C4-2B (cell line): ENCODE data around the gene RPLP1.

ENCODE experiments used
- H3K27ac ChIP-seq: fragments of 450-650 bp; 2 replicates; pipeline ENCODE4 v1.5.1; 2017
- ZFX ChIP-seq: fragments of 450-650 bp; IDR thresholded peaks from 2 replicates; pipeline ENCODE4 v1.6.1; 2017
- TF ChIP-seq, protein P1 (sequence below): fragments of 450-650 bp; conservative IDR thresholded peaks from 2 replicates; pipeline ENCODE4 v1.5.1; 2017; ENCODE audit warnings: mild to moderate bottlenecking

The RPLP1 gene

GRCh38 chr15:69480932-69481331 lies 28.3 kb downstream of the RPLP1 start:
- TF ChIP-seq, protein P1, sequence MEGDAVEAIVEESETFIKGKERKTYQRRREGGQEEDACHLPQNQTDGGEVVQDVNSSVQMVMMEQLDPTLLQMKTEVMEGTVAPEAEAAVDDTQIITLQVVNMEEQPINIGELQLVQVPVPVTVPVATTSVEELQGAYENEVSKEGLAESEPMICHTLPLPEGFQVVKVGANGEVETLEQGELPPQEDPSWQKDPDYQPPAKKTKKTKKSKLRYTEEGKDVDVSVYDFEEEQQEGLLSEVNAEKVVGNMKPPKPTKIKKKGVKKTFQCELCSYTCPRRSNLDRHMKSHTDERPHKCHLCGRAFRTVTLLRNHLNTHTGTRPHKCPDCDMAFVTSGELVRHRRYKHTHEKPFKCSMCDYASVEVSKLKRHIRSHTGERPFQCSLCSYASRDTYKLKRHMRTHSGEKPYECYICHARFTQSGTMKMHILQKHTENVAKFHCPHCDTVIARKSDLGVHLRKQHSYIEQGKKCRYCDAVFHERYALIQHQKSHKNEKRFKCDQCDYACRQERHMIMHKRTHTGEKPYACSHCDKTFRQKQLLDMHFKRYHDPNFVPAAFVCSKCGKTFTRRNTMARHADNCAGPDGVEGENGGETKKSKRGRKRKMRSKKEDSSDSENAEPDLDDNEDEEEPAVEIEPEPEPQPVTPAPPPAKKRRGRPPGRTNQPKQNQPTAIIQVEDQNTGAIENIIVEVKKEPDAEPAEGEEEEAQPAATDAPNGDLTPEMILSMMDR, result no peak
- no peak for TF ChIP-seq ZFX
- no peak overlapping the region for H3K27ac ChIP-seq

DNA sequence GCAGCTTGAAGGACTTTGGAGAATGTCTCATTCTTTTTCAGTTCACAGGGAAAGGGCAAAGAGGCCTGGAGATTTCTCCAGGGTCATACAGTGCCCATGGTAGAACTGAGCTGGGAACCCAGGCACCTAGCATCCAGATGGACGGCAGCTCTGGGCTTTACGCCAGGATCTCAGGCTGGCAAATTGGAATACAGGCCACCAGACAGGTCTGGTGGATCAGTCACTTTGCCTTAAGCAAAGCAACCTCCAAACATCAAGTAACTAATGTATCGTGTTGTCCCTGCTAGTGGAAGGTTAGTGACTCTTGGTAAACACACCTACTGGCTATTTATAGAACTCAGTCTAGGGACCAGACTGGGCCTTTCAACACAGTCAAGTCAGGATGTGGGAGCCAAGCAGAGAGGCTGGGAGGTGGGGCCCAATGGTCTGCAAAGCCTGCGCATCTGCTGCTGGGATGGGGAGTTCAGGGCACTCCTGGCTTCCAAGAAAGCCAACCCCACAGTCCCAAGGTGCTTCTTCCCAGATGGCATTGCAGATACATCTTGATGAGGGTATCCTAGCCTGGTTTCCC lies 30.2 kb downstream of the RPLP1 start:
- TF ChIP-seq ZFX, result no peak
- TF ChIP-seq, protein P1, result no peak
- H3K27ac ChIP-seq, result peak overlapping the region; percentile 68

GRCh38 chr15:69484837-69485236 lies 32.2 kb downstream of the RPLP1 start:
- H3K27ac ChIP-seq, result peak overlapping the region; percentile 68
- TF ChIP-seq, protein P1, result no peak
- TF ChIP-seq ZFX, result no peak

- no peak overlapping the region for H3K27ac ChIP-seq
Observed at GRCh38 chr15:69486481-69487110, 34.0 kb downstream of the RPLP1 start.

GRCh38 chr15:69489073-69489571 lies 36.5 kb downstream of the RPLP1 start:
- TF ChIP-seq, protein P1, result no peak
- TF ChIP-seq ZFX, result no peak
- no peak overlapping the region for H3K27ac ChIP-seq

More at GRCh38 chr15:69486481-69487110, 34.0 kb downstream of the RPLP1 start:
- TF ChIP-seq, protein P1, result no peak
- TF ChIP-seq ZFX, result no peak

DNA sequence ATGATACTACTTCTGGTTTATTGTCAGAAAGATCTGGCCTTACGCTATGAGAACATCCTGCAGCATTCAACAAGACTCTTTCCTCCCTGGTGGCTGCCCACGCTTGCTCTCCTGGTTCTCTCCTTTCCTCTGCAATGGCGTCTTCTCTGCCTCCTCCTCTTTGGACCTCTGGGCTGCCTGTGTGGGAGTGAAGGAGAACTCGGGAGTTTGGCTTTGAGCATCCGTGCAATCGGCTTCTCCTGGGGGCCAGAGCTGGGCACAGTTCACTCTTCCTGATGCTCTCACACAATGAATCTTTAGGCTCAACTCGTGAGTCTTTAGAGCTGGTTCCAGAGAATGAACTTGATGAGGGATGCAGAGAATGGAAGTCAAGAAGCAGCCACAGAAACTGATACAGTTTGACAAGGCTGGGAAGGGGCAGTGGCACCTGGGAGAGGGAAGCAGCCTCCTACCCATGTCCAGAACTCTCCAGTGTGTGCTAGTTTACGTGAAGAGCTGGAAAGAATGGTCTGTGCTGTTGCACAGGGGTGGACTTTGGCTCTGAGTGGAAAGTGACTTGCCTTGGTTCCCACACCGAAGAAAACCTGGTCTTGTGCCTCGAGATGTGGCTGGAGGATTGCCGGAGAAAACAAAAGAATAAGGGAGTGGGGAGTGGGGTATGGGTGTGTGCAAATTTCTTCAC lies 37.9 kb downstream of the RPLP1 start:
- no peak overlapping the region for H3K27ac ChIP-seq
- TF ChIP-seq, protein P1, result no peak
- no peak for TF ChIP-seq ZFX

GRCh38 chr15:69491038-69491505 lies 38.5 kb downstream of the RPLP1 start:
- TF ChIP-seq, protein P1, result no peak
- no peak for TF ChIP-seq ZFX
- no peak overlapping the region for H3K27ac ChIP-seq
